NCI-H1417 (cell line): Measurements from ENCODE around the gene RNF40.

Source experiments
- DNase-seq, 3 experiments: peaks; one replicate each; lab custom pipeline; 2025; lab: John Stamatoyannopoulos, UW

RNF40 gene

DNA sequence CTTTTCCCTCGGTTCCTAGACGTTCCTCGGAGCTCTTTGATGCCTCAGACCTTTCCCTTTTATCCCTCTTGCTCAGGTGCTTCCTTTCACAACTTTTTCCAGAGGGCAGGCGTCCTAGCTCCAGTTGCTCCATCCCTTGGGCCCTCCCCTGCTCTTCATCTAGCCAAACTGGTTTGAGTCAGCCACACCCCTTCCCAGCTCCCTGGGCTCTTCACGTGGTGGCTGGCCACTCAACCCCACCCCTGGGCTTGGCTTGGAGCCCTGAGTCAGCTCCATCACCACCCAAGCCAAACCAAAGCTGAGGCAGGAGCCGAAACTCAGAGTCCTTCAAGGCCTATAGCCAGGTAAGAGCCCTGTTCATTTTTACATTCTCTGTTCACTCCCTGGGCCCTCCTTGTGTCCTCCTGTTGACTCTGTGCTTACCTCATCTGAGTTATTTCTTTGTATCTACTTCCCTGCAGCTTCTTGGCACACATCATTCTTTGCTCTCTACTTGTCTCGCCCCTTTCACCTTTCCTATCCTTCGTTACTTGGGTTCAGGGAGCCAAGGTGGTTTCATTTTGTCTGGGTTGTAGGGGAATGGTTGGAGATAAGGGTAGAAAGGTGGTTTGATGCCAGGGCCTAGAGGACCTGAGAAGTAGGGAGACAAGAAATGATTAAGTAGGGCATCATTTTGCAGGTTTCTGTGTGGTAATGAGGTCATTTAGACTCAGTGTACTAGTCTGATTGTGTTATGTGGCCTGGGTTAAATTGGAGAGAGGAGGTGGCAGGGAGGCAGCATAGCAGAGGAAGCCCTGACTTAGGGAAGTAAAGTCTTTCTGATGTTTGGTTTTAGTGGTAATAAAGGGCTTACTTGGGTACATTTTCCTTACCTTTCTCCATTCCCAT lies 21.5 kb upstream of the RNF40 start:
- peak; percentile 4 to 12 (median 8) for DNase-seq

DNA sequence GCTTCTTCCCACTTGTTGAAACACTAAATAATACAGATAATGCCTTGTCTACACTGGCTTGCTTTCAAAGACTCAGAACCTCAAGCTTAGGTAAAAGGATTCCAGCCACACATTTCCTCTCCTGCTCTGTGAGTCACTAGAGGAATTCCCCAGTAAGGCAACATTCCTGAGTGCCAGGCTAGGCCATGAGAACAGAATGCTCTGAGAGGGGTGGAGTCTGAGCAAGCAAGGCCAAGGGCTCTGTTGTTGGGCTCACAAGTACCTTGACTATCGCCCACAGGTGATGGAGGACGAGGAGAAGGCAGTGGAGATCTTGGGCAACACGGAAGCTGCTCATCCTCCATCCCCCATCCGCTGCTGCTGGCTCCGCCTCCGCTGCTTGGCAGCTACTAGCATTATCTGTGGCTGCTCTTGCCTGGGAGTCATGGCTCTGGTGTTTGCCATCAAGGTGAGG lies 20.6 kb upstream of the RNF40 start:
- peak in 1 of 3 experiments; percentile 6 for DNase-seq

GRCh38 chr16:30743716-30744115 lies 18.4 kb upstream of the RNF40 start:
- no peak for DNase-seq

GRCh38 chr16:30744183-30744582 lies 17.9 kb upstream of the RNF40 start:
- DNase-seq, result no peak

GRCh38 chr16:30745082-30745481 lies 17.0 kb upstream of the RNF40 start:
- no peak for DNase-seq

DNA sequence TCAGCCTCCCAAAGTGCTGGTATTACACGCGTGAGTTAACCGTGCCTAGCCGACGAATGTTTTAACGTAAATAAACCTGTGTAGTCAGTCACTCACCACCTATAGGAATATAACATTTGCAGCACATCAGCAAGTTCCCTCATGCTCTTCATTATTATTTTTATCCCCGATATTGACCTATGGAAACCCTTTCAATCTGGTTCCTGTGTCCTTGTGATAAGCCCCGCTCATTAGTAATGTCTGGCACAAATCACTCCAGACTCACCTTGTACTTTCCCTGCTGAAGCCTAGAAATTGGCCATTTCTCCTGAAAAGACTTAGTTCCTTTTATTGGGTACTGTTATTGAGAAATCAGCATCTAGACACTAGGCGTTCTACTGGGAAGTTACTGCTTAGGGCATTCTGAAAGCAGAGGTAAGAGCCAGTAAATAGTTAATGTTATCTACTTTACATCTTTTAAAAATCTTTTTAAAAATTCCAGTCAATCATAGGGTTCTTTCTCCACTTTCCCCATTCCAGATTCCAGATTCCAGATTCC lies 15.4 kb upstream of the RNF40 start:
- no peak for DNase-seq

DNA sequence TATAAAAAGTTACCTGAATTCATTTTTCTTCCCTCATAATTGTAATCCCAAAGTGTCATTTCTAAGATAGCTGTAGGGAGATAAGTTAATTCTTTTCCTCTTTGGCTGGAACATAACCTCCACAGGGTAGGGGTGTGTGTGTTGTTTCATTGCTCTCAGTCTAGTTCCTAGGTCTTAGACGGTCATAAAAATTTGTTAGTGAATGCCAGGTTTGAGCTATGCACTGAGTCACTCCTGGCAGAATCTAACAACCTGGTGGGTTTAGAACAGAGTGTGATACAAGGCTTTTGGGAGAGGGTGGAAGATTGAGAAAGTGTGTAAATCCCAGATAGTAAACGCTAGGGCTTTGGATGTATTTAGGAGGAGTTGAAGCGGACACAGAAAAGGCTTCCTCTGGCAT lies 14.8 kb upstream of the RNF40 start:
- DNase-seq, result peak in 1 of 3 experiments; percentile 49

DNA sequence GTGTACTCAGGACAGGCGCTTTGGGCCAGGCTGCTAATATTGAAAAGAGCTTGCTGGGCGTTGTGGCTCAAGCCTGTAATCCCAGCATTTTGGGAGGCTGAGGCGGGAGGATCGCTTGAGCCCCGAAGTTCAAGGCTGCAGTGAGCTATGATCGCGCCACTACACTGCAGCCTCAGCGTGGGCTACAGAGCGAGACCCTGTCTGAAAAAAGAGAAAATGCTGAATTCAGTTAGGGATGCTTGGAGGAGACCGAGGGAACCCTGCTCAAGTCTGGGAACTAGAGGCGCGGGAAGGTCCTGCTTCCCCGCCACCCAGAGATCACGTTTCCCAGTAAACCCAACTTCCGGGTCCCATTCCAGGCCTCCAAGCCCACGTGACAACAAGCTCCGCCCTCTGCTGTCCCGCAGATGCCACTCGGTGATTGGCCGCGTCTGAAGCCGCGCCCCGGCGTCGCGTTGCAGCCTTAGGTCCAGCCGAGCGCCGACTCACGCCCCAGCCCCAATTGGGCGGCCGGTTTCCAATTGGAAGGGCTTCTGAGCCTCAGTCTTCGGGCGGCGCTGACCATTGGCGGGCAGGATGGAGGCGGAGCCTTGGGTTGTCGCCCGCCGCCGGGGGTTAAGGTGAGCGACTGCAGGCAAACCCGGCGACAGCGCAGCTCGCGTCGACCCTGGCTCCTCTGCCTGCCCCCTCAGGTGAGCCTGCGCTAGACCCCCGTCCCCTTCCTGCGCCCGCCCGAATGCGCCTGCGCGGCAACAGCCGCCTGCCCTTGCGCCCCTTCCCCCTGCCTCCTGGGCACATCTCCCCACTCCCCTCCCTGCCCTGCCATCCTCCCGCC lies 14.1 kb upstream of the RNF40 start, which contains the start of gene PHKG2:
Gene PHKG2 (plus strand): TSS at position 627 of the 835 bp plus-strand sequence. CDS start 396 bp downstream, outside the sequence.
- peak; percentile 96 to 99 (median 99) for DNase-seq

DNA sequence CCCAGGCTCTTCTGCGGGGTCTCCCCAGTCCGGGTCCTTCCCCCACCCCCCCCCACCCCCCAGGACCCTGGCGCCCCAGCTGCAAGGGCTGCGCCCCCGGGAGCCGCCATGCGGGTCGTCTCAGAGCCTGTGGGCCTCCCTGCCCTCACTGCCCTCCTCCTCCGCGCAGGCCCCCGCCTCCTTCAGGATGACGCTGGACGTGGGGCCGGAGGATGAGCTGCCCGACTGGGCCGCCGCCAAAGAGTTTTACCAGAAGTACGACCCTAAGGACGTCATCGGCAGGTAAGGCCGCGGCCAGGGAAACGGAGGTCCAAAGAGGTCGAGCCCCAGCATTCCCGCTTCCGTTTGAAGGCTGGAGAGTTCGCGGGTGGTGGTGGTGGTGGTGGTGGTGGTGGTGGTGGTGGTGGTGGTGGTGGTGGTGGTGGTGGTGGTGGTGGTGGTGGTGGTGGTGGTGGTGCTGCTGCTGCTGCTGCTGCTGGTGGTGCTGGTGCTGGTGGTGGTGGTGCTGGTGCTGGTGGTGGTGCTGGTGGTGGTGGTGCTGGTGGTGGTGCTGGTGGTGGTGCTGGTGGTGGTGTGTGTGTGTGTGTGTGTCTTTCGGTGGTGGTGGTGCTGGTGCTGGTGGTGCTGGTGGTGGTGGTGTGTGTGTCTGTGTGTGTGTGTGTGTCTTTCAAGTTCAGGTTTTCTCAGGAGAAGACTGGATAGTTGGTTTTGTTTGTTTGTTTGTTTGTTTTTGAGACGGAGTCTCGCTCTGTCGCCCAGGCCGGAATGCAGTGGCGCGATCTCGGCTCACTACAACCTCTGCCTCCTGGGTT lies 13.3 kb upstream of the RNF40 start:
- DNase-seq, result peak in 1 of 3 experiments; percentile 47

- DNase-seq, result no peak
Measured at GRCh38 chr16:30750201-30750600, 11.9 kb upstream of the RNF40 start.

DNA sequence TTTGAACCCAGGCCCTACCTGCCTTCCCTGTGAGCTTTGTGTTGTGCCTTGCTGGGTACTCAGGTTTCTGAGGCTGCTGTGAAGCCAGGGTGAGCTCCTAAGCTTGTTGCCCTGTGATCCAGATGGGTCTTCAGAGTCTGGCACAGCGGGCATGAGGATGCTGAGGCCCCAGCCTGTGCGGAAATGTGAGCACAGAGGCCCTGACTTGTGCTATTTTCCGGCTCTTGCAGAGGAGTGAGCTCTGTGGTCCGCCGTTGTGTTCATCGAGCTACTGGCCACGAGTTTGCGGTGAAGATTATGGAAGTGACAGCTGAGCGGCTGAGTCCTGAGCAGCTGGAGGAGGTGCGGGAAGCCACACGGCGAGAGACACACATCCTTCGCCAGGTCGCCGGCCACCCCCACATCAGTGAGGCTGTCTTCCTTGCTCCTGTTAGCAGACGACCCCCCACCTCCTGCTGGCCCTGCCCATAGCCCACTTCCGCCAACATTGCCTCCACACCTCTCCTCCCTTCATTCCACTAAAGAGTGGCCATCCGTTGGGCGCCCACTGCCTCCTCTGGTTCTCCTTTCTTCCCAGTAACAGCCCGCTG lies 11.2 kb upstream of the RNF40 start:
- no peak for DNase-seq

DNA sequence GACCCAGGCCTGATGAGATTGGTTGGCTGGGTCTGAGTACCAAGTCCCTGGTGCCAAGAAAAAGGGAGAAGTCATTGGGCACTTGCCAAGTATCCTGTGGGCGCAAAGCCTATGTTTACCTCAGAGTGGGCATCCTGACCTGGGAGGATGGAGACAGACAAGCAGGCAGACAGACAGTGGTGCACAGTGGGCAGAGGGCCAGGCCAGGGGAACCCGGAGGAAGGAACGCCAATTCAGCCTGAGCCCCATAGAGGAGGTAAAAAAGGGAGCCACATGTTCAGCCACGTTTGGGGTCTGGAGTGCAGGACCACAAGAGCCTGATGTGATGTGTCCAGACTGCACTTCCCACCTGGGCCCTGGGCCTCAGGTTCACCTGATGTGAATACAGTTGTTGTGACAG lies 8.5 kb upstream of the RNF40 start:
- DNase-seq, result no peak

DNA sequence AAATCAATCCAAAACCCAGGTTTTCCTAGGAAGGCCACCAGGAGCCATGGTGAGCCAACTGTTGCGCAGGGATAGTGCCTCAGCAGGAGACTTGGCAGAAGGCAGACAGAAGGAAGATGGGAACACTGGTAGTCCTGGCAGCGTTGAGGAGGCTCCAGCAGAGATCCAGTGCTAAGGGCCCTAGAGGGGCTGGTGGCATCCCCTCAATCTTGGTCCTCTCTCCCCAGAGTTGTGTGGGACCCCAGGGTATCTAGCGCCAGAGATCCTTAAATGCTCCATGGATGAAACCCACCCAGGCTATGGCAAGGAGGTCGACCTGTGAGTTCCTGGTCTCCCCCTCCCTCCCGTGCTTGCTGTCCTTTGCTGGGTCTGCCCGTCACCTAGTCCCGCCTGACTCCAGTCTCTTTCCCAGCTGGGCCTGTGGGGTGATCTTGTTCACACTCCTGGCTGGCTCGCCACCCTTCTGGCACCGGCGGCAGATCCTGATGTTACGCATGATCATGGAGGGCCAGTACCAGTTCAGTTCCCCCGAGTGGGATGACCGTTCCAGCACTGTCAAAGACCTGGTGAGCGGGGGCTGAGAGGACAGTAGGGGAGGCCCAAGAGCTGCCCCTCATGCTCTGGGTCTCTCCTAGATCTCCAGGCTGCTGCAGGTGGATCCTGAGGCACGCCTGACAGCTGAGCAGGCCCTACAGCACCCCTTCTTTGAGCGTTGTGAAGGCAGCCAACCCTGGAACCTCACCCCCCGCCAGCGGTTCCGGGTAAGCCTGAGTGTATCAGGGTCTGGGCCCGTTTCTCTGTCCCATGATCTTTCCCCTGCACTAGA lies 6.0 kb upstream of the RNF40 start:
- no peak for DNase-seq

- DNase-seq, result no peak
Measured at GRCh38 chr16:30756781-30757100, 5.4 kb upstream of the RNF40 start.

- no peak for DNase-seq
Measured at GRCh38 chr16:30757316-30757715, 4.8 kb upstream of the RNF40 start.

GRCh38 chr16:30758988-30759491 lies 3.1 kb upstream of the RNF40 start:
- no peak for DNase-seq

GRCh38 chr16:30760001-30760559 lies 2.0 kb upstream of the RNF40 start:
- no peak for DNase-seq

GRCh38 chr16:30760577-30761426 lies 1.3 kb upstream of the RNF40 start:
- no peak for DNase-seq

DNA sequence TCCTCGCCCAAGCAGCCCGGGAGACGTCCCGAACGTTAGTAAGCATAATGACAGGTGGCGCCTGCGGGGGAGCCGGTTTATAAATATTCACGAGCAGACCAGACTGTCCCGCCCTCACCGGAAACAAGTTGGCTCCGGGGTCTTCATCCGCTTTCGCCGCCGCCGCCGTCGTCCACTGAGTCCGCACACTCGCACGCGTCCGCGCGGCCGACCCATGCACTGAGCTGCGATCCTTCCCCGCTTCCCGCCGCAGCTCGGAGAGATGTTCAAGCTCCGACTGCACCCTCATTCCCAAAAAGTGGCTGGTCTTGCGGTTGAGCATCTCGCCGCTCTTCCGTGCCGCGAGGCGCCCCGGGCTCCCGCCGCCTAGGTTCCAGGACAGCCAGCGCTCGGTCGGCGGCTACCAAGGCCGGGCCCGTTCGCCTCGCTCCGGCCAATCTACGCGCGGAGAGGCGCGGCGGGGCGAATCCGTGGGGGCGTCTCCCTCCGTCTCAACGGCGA lies 645 bp upstream of the RNF40 start:
- DNase-seq, result peak; percentile 13 to 70 (median 62)
